HepG2 (cell line): Measurements from ENCODE around the gene PSKH1. TPM values are rescaled to one million over a fixed set of nuclear protein-coding genes. Genes with fewer than 3 reads are reported as not detected.
A peak's percentile ranks its signal among the peaks of the same experiment; 100 is the strongest.

ENCODE experiments used
- CENPX ChIP-seq: sonication (generic); formaldehyde crosslinking; IDR thresholded peaks from 2 replicates; pipeline ENCODE4 v1.9.0; 2021; ENCODE audit warnings: mild to moderate bottlenecking, missing genetic modification reagents, moderate library complexity
- ELF4 ChIP-seq: sonication (generic); formaldehyde crosslinking; IDR thresholded peaks from 2 replicates; pipeline ENCODE4 v1.5.0; 2020; ENCODE audit warnings: missing genetic modification reagents, mild to moderate bottlenecking, moderate library complexity, borderline replicate concordance
- FOXJ3 ChIP-seq: sonication (generic); formaldehyde crosslinking; IDR thresholded peaks from 2 replicates; pipeline ENCODE4 v1.4.0; 2020; ENCODE audit warnings: missing genetic modification reagents, mild to moderate bottlenecking, borderline replicate concordance
- KAT8 ChIP-seq: IDR thresholded peaks from 2 replicates; pipeline ENCODE4 v1.6.1; 2016; ENCODE audit warnings: missing genetic modification reagents, missing compliant biosample characterization
- KDM5A ChIP-seq: fragments of 200-600 bp; sonication (generic); IDR thresholded peaks from 2 replicates; pipeline ENCODE4 v1.7.0; 2018; ENCODE audit warnings: antibody characterized with exemption, mild to moderate bottlenecking, low read length, borderline replicate concordance
- NFRKB ChIP-seq: fragments of 450-650 bp; IDR thresholded peaks from 2 replicates; pipeline ENCODE4 v1.6.1; 2017
- SETDB1 ChIP-seq: sonication (generic); formaldehyde crosslinking; IDR thresholded peaks from 2 replicates; pipeline ENCODE4 v1.5.1; 2020; ENCODE audit warnings: missing genetic modification reagents, mild to moderate bottlenecking, borderline replicate concordance
- SMAD3 ChIP-seq: sonication (generic); formaldehyde crosslinking; IDR thresholded peaks from 2 replicates; pipeline ENCODE4 v1.4.0; 2020; ENCODE audit warnings: missing genetic modification reagents
- SOX6 ChIP-seq, 2 experiments: fragments of 450-650 bp in 1 of 2; sonication (generic) in 1 of 2; formaldehyde crosslinking in 1 of 2; IDR thresholded peaks; 2 replicates each; pipeline versions ENCODE4 v1.4.0 to v1.6.1; 2017 to 2020; ENCODE audit warnings: antibody characterized with exemption in 1 of 2, mild to moderate bottlenecking in 1 of 2, missing genetic modification reagents in 1 of 2
- SYNCRIP ChIP-seq: fragments of 200-400 bp; formaldehyde crosslinking; IDR thresholded peaks from 2 replicates; pipeline ENCODE4 v1.6.1; 2018; ENCODE audit warnings: mild to moderate bottlenecking, low read depth, low read length; ENCODE audit not compliant: insufficient read depth
- TBX2 ChIP-seq: sonication (generic); formaldehyde crosslinking; IDR thresholded peaks from 2 replicates; pipeline ENCODE4 v1.5.0; 2020; ENCODE audit warnings: missing genetic modification reagents, mild to moderate bottlenecking, borderline replicate concordance
- ZNF225 ChIP-seq: sonication (generic); formaldehyde crosslinking; IDR thresholded peaks from 2 replicates; pipeline ENCODE4 v1.4.0; 2020; ENCODE audit warnings: mild to moderate bottlenecking, missing genetic modification reagents
- ZNF253 ChIP-seq: sonication (generic); formaldehyde crosslinking; IDR thresholded peaks from 2 replicates; pipeline ENCODE4 v1.8.0; 2022; ENCODE audit warnings: mild to moderate bottlenecking, missing genetic modification reagents, borderline replicate concordance
- ZNF296 ChIP-seq: sonication (generic); formaldehyde crosslinking; conservative IDR thresholded peaks from 2 replicates; pipeline ENCODE4 v1.5.0; 2020; ENCODE audit warnings: mild to moderate bottlenecking, missing genetic modification reagents
- ZNF317 ChIP-seq: sonication (generic); formaldehyde crosslinking; IDR thresholded peaks from 2 replicates; pipeline ENCODE4 v1.5.0; 2020; ENCODE audit warnings: mild to moderate bottlenecking, missing genetic modification reagents
- ZNF430 ChIP-seq: sonication (generic); formaldehyde crosslinking; IDR thresholded peaks from 2 replicates; pipeline ENCODE4 v1.9.0; 2021; ENCODE audit warnings: mild to moderate bottlenecking, missing genetic modification reagents
- polyA plus RNA-seq, 8 experiments: library from polyadenylated mRNA; depleted of rRNA in 3 of 8; stranded (reverse) in 7 of 8; unstranded in 1 of 8; fragments of >200 nt; fragmentation: Illumina TruSeq in 4 of 8; extraction: Trizol in 4 of 8; gene quantifications; 2 replicates each; pipeline versions ENCODE4 v1.2.1 to v1.2.3, GENCODE V29; 2011 to 2016; ENCODE audit warnings: low read depth in 4 of 8, missing spikeins in 1 of 8, mixed read lengths in 1 of 8; ENCODE audit not compliant: insufficient read depth in 1 of 8
- total RNA-seq, 5 experiments: library from RNA; depleted of rRNA; stranded (reverse); fragments of >200 nt; fragmentation: Illumina TruSeq; extraction: Trizol; gene quantifications; 2 replicates each; pipeline ENCODE4 v1.2.3, GENCODE V29; 2016; ENCODE audit warnings: low read depth in 1 of 5
- TF ChIP-seq, protein P1 (sequence below): sonication (generic); formaldehyde crosslinking; IDR thresholded peaks from 2 replicates; pipeline ENCODE4 v1.4.0; 2020; ENCODE audit warnings: missing genetic modification reagents
- TF ChIP-seq, protein P2 (sequence below): sonication (generic); formaldehyde crosslinking; IDR thresholded peaks from 2 replicates; pipeline ENCODE4 v1.8.1; 2023; ENCODE audit warnings: missing genetic modification reagents, inconsistent platforms, borderline replicate concordance
- TF ChIP-seq, protein P3 (sequence below): sonication (generic); formaldehyde crosslinking; IDR thresholded peaks from 2 replicates; pipeline ENCODE4 v1.4.0; 2020; ENCODE audit warnings: missing genetic modification reagents

PSKH1 gene
- total and polyA plus RNA-seq, 2 of the 13 experiments (the other 11 are each of a cell fraction or from before 2014, with no cell fraction given): 8.4 to 19.1 TPM

DNA sequence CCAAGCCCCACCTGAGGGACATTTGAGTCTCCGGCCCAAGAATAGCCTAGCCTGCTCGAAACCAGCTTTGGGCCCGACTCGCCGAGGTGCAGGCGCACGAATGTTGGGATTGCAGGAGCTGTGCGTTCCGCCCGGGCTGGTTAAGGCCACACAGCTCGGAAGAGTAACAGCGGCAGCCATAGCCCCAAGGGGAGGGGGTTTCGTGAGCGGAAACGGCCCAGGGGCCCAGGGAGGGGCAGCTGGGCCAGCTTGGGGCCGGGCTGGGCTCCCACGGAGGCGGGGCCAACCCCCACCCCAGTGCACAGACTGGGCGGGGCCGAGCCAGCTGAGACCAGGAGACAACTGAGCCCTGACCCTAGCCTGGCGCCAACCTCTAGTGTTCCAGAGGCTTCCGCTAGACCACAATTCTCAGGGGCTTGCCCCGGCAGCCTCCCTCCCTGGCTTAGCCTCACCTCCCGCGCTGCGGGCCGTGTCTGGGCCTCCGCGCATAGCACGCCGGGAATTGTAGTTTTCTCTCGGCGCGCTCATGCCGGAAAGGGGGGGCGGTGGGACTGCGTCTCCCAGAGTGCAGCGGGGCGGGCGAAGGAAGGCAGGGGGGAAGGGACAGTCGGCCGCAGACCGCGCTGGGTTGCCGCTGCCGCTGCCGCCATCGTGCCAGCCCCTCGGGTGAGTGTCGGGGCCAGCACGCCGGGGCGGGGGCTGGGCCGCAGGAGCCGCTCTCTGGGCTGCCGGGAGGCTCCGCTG is 46.6 kb upstream of the PSKH1 start, which contains the start of gene NUTF2 (continued):
- no peak for TF ChIP-seq SETDB1 (CRISPR knock-in tag)
- peak; percentile 81; the same call in 1 of the 2 replicates for TF ChIP-seq FOXJ3
- 0 out of 2 replicates have a peak, but pooled peaks have one; percentile 18 for TF ChIP-seq ZNF253 (CRISPR knock-in tag)
- TF ChIP-seq ZNF430 (CRISPR knock-in tag): peak; percentile 91
- TF ChIP-seq SMAD3: peak; percentile 78
- TF ChIP-seq CENPX (CRISPR knock-in tag): no peak
- TF ChIP-seq, protein P1, sequence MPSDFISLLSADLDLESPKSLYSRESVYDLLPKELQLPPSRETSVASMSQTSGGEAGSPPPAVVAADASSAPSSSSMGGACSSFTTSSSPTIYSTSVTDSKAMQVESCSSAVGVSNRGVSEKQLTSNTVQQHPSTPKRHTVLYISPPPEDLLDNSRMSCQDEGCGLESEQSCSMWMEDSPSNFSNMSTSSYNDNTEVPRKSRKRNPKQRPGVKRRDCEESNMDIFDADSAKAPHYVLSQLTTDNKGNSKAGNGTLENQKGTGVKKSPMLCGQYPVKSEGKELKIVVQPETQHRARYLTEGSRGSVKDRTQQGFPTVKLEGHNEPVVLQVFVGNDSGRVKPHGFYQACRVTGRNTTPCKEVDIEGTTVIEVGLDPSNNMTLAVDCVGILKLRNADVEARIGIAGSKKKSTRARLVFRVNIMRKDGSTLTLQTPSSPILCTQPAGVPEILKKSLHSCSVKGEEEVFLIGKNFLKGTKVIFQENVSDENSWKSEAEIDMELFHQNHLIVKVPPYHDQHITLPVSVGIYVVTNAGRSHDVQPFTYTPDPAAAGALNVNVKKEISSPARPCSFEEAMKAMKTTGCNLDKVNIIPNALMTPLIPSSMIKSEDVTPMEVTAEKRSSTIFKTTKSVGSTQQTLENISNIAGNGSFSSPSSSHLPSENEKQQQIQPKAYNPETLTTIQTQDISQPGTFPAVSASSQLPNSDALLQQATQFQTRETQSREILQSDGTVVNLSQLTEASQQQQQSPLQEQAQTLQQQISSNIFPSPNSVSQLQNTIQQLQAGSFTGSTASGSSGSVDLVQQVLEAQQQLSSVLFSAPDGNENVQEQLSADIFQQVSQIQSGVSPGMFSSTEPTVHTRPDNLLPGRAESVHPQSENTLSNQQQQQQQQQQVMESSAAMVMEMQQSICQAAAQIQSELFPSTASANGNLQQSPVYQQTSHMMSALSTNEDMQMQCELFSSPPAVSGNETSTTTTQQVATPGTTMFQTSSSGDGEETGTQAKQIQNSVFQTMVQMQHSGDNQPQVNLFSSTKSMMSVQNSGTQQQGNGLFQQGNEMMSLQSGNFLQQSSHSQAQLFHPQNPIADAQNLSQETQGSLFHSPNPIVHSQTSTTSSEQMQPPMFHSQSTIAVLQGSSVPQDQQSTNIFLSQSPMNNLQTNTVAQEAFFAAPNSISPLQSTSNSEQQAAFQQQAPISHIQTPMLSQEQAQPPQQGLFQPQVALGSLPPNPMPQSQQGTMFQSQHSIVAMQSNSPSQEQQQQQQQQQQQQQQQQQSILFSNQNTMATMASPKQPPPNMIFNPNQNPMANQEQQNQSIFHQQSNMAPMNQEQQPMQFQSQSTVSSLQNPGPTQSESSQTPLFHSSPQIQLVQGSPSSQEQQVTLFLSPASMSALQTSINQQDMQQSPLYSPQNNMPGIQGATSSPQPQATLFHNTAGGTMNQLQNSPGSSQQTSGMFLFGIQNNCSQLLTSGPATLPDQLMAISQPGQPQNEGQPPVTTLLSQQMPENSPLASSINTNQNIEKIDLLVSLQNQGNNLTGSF: no peak; the same call in 1 of the 2 replicates
- peak; percentile 70; the same call in 1 of the 2 replicates for TF ChIP-seq ELF4 (CRISPR knock-in tag)
- peak; percentile 80; the same call in 1 of the 2 replicates for TF ChIP-seq ZNF225 (CRISPR knock-in tag)
- peak; percentile 72 for TF ChIP-seq KDM5A
- peak; percentile 78 for TF ChIP-seq ZNF317 (CRISPR knock-in tag)
- TF ChIP-seq, protein P2, sequence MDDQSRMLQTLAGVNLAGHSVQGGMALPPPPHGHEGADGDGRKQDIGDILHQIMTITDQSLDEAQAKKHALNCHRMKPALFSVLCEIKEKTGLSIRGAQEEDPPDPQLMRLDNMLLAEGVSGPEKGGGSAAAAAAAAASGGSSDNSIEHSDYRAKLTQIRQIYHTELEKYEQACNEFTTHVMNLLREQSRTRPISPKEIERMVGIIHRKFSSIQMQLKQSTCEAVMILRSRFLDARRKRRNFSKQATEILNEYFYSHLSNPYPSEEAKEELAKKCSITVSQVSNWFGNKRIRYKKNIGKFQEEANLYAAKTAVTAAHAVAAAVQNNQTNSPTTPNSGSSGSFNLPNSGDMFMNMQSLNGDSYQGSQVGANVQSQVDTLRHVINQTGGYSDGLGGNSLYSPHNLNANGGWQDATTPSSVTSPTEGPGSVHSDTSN (CRISPR knock-in tag): no peak
- peak; percentile 92 for TF ChIP-seq TBX2 (CRISPR knock-in tag)
- TF ChIP-seq ZNF296 (CRISPR knock-in tag): no peak
- peak; percentile 84 for TF ChIP-seq KAT8 (CRISPR knock-in tag)
- no peak for TF ChIP-seq SYNCRIP
- TF ChIP-seq, protein P3, sequence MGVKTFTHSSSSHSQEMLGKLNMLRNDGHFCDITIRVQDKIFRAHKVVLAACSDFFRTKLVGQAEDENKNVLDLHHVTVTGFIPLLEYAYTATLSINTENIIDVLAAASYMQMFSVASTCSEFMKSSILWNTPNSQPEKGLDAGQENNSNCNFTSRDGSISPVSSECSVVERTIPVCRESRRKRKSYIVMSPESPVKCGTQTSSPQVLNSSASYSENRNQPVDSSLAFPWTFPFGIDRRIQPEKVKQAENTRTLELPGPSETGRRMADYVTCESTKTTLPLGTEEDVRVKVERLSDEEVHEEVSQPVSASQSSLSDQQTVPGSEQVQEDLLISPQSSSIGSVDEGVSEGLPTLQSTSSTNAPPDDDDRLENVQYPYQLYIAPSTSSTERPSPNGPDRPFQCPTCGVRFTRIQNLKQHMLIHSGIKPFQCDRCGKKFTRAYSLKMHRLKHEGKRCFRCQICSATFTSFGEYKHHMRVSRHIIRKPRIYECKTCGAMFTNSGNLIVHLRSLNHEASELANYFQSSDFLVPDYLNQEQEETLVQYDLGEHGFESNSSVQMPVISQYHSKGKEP (CRISPR knock-in tag): peak; percentile 54; the same call in 1 of the 2 replicates
- TF ChIP-seq SOX6 (IDR thresholded peaks at IDR 0.05): no peak
- peak; percentile 86 for TF ChIP-seq SOX6 (CRISPR knock-in tag; IDR thresholded peaks at IDR 0.05)
- no peak for TF ChIP-seq NFRKB
